Gastrocnemius medialis (tissue), 4 donors: ENCODE results near the gene BRAT1.

Experiments used
- POLR2A ChIP-seq, 2 donors: fragments of 450-650 bp; IDR thresholded peaks; one replicate each; pipeline ENCODE4 v1.6.1; 2017; ENCODE audit warnings: antibody characterized with exemption in 2 of 2, mild to moderate bottlenecking in 2 of 2, moderate library complexity in 2 of 2
- TF ChIP-seq, protein P1 (sequence below), 5 experiments: fragments of 450-650 bp in 3 of 5; fragments of 200-600 bp in 2 of 5; sonication (generic) in 2 of 5; IDR thresholded peaks in 4 of 5; conservative IDR thresholded peaks in 1 of 5; 1 replicate in 4 of 5; 2 replicates in 1 of 5; pipeline ENCODE4 v1.5.1; 2016 to 2019; ENCODE audit warnings: antibody characterized with exemption in 5 of 5, mild to moderate bottlenecking in 3 of 5, moderate library complexity in 3 of 5

DNA sequence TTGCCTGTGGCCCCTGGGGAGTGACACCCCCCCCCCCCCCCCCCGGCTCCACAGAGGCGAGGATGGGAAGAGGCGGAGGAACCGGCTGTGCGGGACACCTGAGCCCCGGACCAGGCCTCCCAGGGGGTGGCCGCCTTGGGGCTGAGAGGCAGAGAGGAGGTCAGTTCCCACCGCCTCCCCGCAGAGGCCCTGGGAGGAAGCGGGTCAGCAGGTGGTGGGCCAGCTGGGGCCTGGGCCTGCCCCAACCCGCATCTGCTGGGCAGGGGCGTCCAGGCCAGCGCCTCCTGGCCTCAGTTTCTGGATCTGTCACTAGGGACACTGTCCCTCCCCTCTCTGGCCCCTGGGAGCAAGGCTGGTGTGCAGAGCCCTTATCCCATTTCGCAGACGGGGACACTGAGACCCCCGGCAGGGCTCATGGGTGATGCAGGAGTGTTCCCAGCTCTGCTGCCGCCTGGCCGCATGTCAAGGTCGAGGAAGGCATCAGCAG lies 50.4 kb downstream of the BRAT1 start:
- TF ChIP-seq, protein P1, sequence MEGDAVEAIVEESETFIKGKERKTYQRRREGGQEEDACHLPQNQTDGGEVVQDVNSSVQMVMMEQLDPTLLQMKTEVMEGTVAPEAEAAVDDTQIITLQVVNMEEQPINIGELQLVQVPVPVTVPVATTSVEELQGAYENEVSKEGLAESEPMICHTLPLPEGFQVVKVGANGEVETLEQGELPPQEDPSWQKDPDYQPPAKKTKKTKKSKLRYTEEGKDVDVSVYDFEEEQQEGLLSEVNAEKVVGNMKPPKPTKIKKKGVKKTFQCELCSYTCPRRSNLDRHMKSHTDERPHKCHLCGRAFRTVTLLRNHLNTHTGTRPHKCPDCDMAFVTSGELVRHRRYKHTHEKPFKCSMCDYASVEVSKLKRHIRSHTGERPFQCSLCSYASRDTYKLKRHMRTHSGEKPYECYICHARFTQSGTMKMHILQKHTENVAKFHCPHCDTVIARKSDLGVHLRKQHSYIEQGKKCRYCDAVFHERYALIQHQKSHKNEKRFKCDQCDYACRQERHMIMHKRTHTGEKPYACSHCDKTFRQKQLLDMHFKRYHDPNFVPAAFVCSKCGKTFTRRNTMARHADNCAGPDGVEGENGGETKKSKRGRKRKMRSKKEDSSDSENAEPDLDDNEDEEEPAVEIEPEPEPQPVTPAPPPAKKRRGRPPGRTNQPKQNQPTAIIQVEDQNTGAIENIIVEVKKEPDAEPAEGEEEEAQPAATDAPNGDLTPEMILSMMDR (IDR thresholded peaks at IDR 0.05 in 4 of 5, conservative IDR thresholded peaks at IDR 0.05 in 1 of 5) = no peak
- TF ChIP-seq POLR2A (IDR thresholded peaks at IDR 0.05) = no peak
